A673 (cell line): ENCODE data around the gene KCNJ15.

Experiments used
- CTCF ChIP-seq: fragments of 300-800, 200-600 bp; sonication (generic); conservative IDR thresholded peaks from 2 replicates; pipeline ENCODE4 v1.5.1; 2017; ENCODE audit warnings: low read depth, mild to moderate bottlenecking, antibody characterized with exemption, low read length, moderate library complexity, mixed read lengths
- EZH2 ChIP-seq: fragments of 200-600 bp; sonication (generic); IDR thresholded peaks from 2 replicates; pipeline ENCODE4 v1.6.1; 2017; ENCODE audit warnings: borderline replicate concordance, low read depth, mild to moderate bottlenecking, mixed read lengths, antibody characterized with exemption, low read length; ENCODE audit not compliant: poor library complexity, severe bottlenecking

DNA sequence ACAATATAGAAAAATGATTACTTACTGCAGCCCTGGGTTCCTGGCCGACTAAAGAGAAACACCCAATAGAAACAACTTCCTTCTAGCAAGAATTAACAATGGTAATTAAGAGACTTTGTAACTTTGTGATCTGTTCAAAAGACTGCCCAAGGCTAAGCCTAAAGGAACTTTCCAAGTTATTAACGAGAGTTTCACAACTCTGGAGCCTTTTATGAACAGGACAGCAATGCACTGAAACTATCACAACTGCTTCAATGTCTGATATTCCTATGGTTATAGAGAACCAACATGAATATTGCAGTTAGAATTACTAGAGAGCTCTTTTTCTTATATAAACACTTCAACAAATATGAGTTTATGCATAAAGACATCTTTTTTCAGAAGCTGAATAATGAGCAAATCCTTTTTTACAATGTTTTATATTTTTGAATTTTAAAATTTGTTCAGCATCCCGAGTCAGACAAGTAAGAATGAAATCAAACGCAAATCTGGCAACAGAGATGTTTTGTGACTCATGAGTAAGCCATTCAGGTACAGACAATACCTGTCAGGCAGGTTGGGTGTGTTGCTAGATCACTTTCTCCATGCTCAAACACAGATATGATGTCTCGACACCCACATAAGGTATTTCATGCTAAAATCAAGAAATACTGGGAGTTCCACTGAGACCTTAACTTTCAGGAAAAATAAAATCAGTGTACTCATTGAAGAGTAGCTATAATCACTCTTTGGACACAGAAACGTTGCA is 22.2 kb upstream of the KCNJ15 start:
- TF ChIP-seq CTCF = no peak
- no peak for TF ChIP-seq EZH2
